ENCODE measurements around the gene KCNN1.
A peak's percentile ranks its signal among the peaks of the same experiment; 100 is the strongest.
"Not testable (repeated sequence)": the region's sequence is repeated elsewhere in the genome, so short reads cannot be mapped to it uniquely, and the experiment has no call there.

Gene KCNN1

GRCh38 chr19:17969096-17969792 is 2.3 kb downstream of the KCNN1 start:
- DNase-seq, result no peak

GRCh38 chr19:17972230-17972629 is 5.3 kb downstream of the KCNN1 start:
- DNase-seq, result no peak

- no peak for DNase-seq
These were observed 6.9 kb downstream of the KCNN1 start for GRCh38 chr19:17973759-17974158.

- DNase-seq, result no peak
These were observed 7.6 kb downstream of the KCNN1 start for GRCh38 chr19:17974551-17974950.

GRCh38 chr19:17975032-17975431 is 8.1 kb downstream of the KCNN1 start:
- no peak for DNase-seq

GRCh38 chr19:17977021-17977420 is 10.1 kb downstream of the KCNN1 start:
- no peak for DNase-seq

GRCh38 chr19:17977488-17977887 is 10.6 kb downstream of the KCNN1 start:
- no peak for DNase-seq

- no peak for DNase-seq
These were observed 14.7 kb downstream of the KCNN1 start for GRCh38 chr19:17981611-17982010.

GRCh38 chr19:17982430-17982829 is 15.5 kb downstream of the KCNN1 start:
- no peak for DNase-seq

- no peak for DNase-seq
These were observed 18.3 kb downstream of the KCNN1 start for GRCh38 chr19:17985037-17985818.

- DNase-seq, result not testable (repeated sequence)
These were observed 19.7 kb downstream of the KCNN1 start for GRCh38 chr19:17986569-17986968.

GRCh38 chr19:17988161-17988560 is 21.3 kb downstream of the KCNN1 start:
- no peak for DNase-seq

GRCh38 chr19:17989425-17990094 is 22.7 kb downstream of the KCNN1 start:
- DNase-seq, result no peak

GRCh38 chr19:17993076-17993813 is 26.3 kb downstream of the KCNN1 start:
- no peak for DNase-seq

- peak; percentile 89 for DNase-seq
These were observed 30.0 kb downstream of the KCNN1 start for GRCh38 chr19:17996826-17997316.

GRCh38 chr19:17997969-17998826 is 31.3 kb downstream of the KCNN1 start:
- DNase-seq, result no peak

GRCh38 chr19:17998827-17999150 is 31.9 kb downstream of the KCNN1 start:
- DNase-seq, result no peak

- DNase-seq, result no peak
These were observed 33.0 kb downstream of the KCNN1 start for GRCh38 chr19:17999684-18000479.

GRCh38 chr19:18000480-18000914 is 33.6 kb downstream of the KCNN1 start:
- DNase-seq, result no peak

- peak; percentile 91 for DNase-seq
These were observed 34.2 kb downstream of the KCNN1 start for GRCh38 chr19:18000915-18001776.
